PC-3 (cell line): ENCODE data around the gene GRIN2C.

Source experiments
- EZH2 ChIP-seq: fragments of 300-600 bp; sonication (generic); IDR thresholded peaks from one replicate; pipeline ENCODE4 v1.6.1; 2017; ENCODE audit warnings: antibody characterized with exemption, mild to moderate bottlenecking, low read length; ENCODE audit not compliant: unreplicated experiment
- EZH2phosphoT487 ChIP-seq: fragments of 300-600 bp; sonication (generic); IDR thresholded peaks from 2 replicates; pipeline ENCODE4 v1.6.1; 2018; ENCODE audit warnings: mild to moderate bottlenecking, antibody characterized with exemption, low read length, borderline replicate concordance
- TF ChIP-seq, protein P1 (sequence below): fragments of 300-600 bp; sonication (generic); conservative IDR thresholded peaks from 2 replicates; pipeline ENCODE4 v1.5.1; 2017; ENCODE audit warnings: antibody characterized with exemption, low read depth, mild to moderate bottlenecking, low read length

DNA sequence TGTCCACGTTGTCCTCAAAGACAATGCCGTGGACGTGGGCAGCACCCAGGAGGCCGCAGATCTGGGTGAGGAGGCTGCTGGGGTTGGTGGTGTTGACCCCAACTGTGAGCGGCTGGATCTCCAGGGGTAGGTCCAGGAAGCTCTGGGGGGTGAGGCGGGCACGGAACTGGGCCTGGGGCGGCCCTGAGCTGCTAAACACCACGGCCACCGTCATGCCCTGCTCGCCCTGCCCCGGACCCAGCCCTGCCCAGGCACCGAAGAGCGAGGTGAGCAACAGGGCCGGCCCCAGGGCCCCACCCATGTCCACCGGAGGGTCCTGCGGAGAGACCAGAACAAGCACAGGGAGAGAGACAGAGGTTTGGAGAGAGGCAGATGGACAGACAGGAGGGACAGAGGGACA, 4.9 kb downstream of the GRIN2C start:
- TF ChIP-seq, protein P1, sequence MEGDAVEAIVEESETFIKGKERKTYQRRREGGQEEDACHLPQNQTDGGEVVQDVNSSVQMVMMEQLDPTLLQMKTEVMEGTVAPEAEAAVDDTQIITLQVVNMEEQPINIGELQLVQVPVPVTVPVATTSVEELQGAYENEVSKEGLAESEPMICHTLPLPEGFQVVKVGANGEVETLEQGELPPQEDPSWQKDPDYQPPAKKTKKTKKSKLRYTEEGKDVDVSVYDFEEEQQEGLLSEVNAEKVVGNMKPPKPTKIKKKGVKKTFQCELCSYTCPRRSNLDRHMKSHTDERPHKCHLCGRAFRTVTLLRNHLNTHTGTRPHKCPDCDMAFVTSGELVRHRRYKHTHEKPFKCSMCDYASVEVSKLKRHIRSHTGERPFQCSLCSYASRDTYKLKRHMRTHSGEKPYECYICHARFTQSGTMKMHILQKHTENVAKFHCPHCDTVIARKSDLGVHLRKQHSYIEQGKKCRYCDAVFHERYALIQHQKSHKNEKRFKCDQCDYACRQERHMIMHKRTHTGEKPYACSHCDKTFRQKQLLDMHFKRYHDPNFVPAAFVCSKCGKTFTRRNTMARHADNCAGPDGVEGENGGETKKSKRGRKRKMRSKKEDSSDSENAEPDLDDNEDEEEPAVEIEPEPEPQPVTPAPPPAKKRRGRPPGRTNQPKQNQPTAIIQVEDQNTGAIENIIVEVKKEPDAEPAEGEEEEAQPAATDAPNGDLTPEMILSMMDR: no peak
- TF ChIP-seq EZH2 (no peak), EZH2phosphoT487 (no peak)
